Epithelial cell of proximal tubule (primary cell): ENCODE data around the gene PPFIBP2. TPM values are rescaled to one million over a fixed set of nuclear protein-coding genes. Genes with fewer than 3 reads are reported as not detected.
A peak's percentile ranks its signal among the peaks of the same experiment; 100 is the strongest.
"Not testable (repeated sequence)": the region's sequence is repeated elsewhere in the genome, so short reads cannot be mapped to it uniquely, and the experiment has no call there.

Experiments
- DNase-seq: peaks from one replicate; pipeline ENCODE4 v3.0.0-alpha.2; 2011; ENCODE audit warnings: low read depth
- H3K4me3 ChIP-seq: 2 replicates; pipeline ENCODE4 v1.5.1; 2011; ENCODE audit warnings: low read depth, mild to moderate bottlenecking, low read length
- CTCF ChIP-seq: conservative IDR thresholded peaks from 2 replicates; pipeline ENCODE4 v1.5.1; 2012; ENCODE audit warnings: low read depth, mild to moderate bottlenecking, low read length
- total RNA-seq: library from RNA; depleted of rRNA; stranded (reverse); fragments of >200 nt; gene quantifications from 2 replicates; pipeline ENCODE4 v1.2.3, GENCODE V29; 2015

PPFIBP2 gene
- total RNA-seq, 1 donor from 2014 or later = 1.7 TPM

- no peak for TF ChIP-seq CTCF
- DNase-seq = no peak
- no peak overlapping the region for H3K4me3 ChIP-seq
Measured at GRCh38 chr11:7655253-7656217, 141.7 kb downstream of the PPFIBP2 start.

- no peak for DNase-seq
- no peak for TF ChIP-seq CTCF
- H3K4me3 ChIP-seq = no peak overlapping the region
Measured at GRCh38 chr11:7656704-7657103, 142.9 kb downstream of the PPFIBP2 start.

- no peak overlapping the region for H3K4me3 ChIP-seq
- TF ChIP-seq CTCF = peak; percentile 77
- DNase-seq = peak; percentile 23
Measured at GRCh38 chr11:7657306-7658025, 143.7 kb downstream of the PPFIBP2 start.

- not testable (repeated sequence) for DNase-seq, H3K4me3 ChIP-seq
Measured at GRCh38 chr11:7663531-7663930, 149.7 kb downstream of the PPFIBP2 start.

- H3K4me3 ChIP-seq = no peak overlapping the region
- no peak for TF ChIP-seq CTCF
- no peak for DNase-seq
Measured at GRCh38 chr11:7664867-7665266, 151.1 kb downstream of the PPFIBP2 start.

- TF ChIP-seq CTCF = peak; percentile 97
- H3K4me3 ChIP-seq = no peak overlapping the region
- DNase-seq = peak; percentile 19
Measured at GRCh38 chr11:7665473-7666291, 151.9 kb downstream of the PPFIBP2 start.
